ENCODE results near the gene TGFBR2. TPM values are rescaled to one million over a fixed set of nuclear protein-coding genes. Genes with fewer than 3 reads are reported as not detected.

Gene TGFBR2
- total RNA-seq, 1 experiment from 2014 or later = 45.9 TPM

DNA sequence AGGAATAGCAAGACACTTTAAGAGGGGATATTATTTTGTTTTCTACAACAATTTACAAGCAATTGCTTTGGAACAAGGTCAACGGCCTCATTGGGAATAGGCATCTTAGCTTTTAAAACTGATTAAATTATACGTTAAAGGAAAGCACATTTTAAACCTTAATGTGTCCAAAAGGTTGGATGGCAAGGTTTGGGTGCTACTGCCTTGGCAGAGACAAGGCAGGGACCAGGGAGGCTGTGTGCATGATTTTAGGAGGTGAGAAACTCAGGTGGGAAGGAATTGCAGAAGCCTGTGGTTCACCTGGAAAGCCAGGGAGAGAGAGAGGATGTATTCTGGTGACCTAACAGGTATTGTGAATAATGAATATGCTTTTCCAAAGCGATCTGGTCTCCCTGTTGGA is 54.3 kb downstream of the TGFBR2 start:
- no peaks in the 10 kb centered on the region; the same call in 1 of the 2 replicates for H3K36me3 ChIP-seq (ENCODE audit: control insufficient read depth, insufficient read depth, low read length)
- H3K4me1 ChIP-seq (ENCODE audit: control insufficient read depth, insufficient read depth, low read length) = peaks cover 45% of the 10 kb centered on the region
- no peak overlapping the region for H3K4me3 ChIP-seq (ENCODE audit: low read depth in 2 of 2, low read length in 2 of 2)
- POLR2A ChIA-PET = no interaction called here
- intact Hi-C loops (cut with micrococcal nuclease; ENCODE audit: unreplicated experiment) = no loop called here
- in situ Hi-C loops (cut with HindIII; ENCODE audit: low pct_unique_long_range_greater_than_20kb, low sequenced_read_pairs) = no loop called here
- H3K9me3 ChIP-seq (ENCODE audit: control insufficient read depth, insufficient read depth, low read depth, low read length) = no peaks in the 10 kb centered on the region
- no peaks in the 10 kb centered on the region for H3K27me3 ChIP-seq (ENCODE audit: control insufficient read depth, insufficient read depth, low read length)
- ATAC-seq (no peak), DNase-seq (ENCODE audit: low read depth, low spot score) (no peak)
- TF ChIP-seq POLR2AphosphoS5 (IDR thresholded peaks at IDR 0.05; ENCODE audit: low read depth, low read length) (no peak), TCF7L2 (IDR thresholded peaks at IDR 0.05; ENCODE audit: low read depth, low read length) (no peak), SIN3A (IDR thresholded peaks at IDR 0.05; ENCODE audit: borderline replicate concordance, insufficient read depth, low read depth, low read length) (no peak)
- TF ChIP-seq, protein P1, sequence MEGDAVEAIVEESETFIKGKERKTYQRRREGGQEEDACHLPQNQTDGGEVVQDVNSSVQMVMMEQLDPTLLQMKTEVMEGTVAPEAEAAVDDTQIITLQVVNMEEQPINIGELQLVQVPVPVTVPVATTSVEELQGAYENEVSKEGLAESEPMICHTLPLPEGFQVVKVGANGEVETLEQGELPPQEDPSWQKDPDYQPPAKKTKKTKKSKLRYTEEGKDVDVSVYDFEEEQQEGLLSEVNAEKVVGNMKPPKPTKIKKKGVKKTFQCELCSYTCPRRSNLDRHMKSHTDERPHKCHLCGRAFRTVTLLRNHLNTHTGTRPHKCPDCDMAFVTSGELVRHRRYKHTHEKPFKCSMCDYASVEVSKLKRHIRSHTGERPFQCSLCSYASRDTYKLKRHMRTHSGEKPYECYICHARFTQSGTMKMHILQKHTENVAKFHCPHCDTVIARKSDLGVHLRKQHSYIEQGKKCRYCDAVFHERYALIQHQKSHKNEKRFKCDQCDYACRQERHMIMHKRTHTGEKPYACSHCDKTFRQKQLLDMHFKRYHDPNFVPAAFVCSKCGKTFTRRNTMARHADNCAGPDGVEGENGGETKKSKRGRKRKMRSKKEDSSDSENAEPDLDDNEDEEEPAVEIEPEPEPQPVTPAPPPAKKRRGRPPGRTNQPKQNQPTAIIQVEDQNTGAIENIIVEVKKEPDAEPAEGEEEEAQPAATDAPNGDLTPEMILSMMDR (IDR thresholded peaks at IDR 0.05) = no peak
- TF ChIP-seq, protein P2, sequence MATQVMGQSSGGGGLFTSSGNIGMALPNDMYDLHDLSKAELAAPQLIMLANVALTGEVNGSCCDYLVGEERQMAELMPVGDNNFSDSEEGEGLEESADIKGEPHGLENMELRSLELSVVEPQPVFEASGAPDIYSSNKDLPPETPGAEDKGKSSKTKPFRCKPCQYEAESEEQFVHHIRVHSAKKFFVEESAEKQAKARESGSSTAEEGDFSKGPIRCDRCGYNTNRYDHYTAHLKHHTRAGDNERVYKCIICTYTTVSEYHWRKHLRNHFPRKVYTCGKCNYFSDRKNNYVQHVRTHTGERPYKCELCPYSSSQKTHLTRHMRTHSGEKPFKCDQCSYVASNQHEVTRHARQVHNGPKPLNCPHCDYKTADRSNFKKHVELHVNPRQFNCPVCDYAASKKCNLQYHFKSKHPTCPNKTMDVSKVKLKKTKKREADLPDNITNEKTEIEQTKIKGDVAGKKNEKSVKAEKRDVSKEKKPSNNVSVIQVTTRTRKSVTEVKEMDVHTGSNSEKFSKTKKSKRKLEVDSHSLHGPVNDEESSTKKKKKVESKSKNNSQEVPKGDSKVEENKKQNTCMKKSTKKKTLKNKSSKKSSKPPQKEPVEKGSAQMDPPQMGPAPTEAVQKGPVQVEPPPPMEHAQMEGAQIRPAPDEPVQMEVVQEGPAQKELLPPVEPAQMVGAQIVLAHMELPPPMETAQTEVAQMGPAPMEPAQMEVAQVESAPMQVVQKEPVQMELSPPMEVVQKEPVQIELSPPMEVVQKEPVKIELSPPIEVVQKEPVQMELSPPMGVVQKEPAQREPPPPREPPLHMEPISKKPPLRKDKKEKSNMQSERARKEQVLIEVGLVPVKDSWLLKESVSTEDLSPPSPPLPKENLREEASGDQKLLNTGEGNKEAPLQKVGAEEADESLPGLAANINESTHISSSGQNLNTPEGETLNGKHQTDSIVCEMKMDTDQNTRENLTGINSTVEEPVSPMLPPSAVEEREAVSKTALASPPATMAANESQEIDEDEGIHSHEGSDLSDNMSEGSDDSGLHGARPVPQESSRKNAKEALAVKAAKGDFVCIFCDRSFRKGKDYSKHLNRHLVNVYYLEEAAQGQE (IDR thresholded peaks at IDR 0.05; ENCODE audit: insufficient read depth in 1 of 2, low read depth in 2 of 2, low read length in 1 of 2) = no peak
- CTCF ChIA-PET = no interaction called here
- H3K27ac ChIP-seq (ENCODE audit: low read length) = peak overlapping the region; percentile 91
- BruUV-seq (replicated peaks) = no TSS peak

DNA sequence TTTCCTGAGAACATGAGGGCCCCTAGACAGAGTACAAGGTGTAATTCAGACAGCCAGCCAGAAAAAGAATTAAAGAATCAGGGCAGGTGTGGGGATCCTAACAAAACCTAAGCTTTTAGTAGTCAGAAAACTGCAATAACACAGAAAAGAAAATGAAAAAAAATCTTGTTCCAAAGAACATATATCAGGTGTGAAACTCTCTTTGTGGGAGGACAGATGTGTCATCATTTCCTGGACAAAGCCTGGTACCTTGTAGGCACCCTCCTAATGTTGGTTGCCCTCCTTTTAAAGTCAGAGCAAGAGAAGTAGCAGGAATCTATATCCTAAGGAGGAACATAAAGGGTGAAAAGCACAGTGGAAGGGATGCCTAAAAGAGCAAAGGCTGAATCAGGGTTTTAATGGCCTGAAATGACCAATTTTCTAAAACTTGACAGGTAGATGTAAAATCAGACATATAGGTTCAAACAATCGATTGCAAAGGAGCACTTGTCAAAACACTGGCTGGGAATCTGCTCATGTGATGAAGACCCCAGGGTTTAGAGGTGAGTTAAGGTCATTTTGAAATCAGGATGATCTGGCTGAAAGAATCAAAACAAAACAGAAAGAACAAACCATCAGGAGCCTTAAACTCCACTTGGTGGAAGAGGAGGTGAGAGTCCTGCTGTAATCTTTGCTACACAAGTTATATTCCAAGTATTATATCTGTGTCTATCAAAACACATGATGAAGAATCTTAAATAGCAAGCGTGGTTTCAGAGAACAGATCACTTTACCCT is 54.9 kb downstream of the TGFBR2 start:
- intact Hi-C loops (cut with micrococcal nuclease; ENCODE audit: unreplicated experiment) (no loop called here), in situ Hi-C loops (cut with HindIII; ENCODE audit: low pct_unique_long_range_greater_than_20kb, low sequenced_read_pairs) (no loop called here)
- POLR2A ChIA-PET = no interaction called here
- CTCF ChIA-PET = no interaction called here
- no peaks in the 10 kb centered on the region; the same call in 1 of the 2 replicates for H3K36me3 ChIP-seq (ENCODE audit: control insufficient read depth, insufficient read depth, low read length)
- peak overlapping the region; percentile 91 for H3K27ac ChIP-seq (ENCODE audit: low read length)
- H3K9me3 ChIP-seq (ENCODE audit: control insufficient read depth, insufficient read depth, low read depth, low read length) = no peaks in the 10 kb centered on the region
- BruUV-seq (replicated peaks) = no TSS peak
- TF ChIP-seq TCF7L2 (IDR thresholded peaks at IDR 0.05; ENCODE audit: low read depth, low read length) (no peak), POLR2AphosphoS5 (IDR thresholded peaks at IDR 0.05; ENCODE audit: low read depth, low read length) (no peak), SIN3A (IDR thresholded peaks at IDR 0.05; ENCODE audit: borderline replicate concordance, insufficient read depth, low read depth, low read length) (no peak)
- TF ChIP-seq, protein P2 (IDR thresholded peaks at IDR 0.05; ENCODE audit: insufficient read depth in 1 of 2, low read depth in 2 of 2, low read length in 1 of 2) = no peak
- TF ChIP-seq, protein P1 (IDR thresholded peaks at IDR 0.05) = no peak
- DNase-seq (ENCODE audit: low read depth, low spot score) (no peak), ATAC-seq (no peak)
- H3K27me3 ChIP-seq (ENCODE audit: control insufficient read depth, insufficient read depth, low read length) = no peaks in the 10 kb centered on the region
- H3K4me3 ChIP-seq (ENCODE audit: low read depth in 2 of 2, low read length in 2 of 2) = no peak overlapping the region
- H3K4me1 ChIP-seq (ENCODE audit: control insufficient read depth, insufficient read depth, low read length) = peaks cover 45% of the 10 kb centered on the region

All from Panc1 (cell line).